ENCODE results near the gene TFPT. TPM values are rescaled to one million over a fixed set of nuclear protein-coding genes. Genes with fewer than 3 reads are reported as not detected.

The TFPT gene
- total and polyA plus RNA-seq, 10 of the 15 experiments (the other 5 are each of a cell fraction or from before 2014, with no cell fraction given), result 1.7 to 40.2 (median 25.6) TPM

- in situ Hi-C loops (cut with MboI) (no loop called here), intact Hi-C loops (cut with micrococcal nuclease; ENCODE audit: unreplicated experiment) (no loop called here)
- H2AFZ ChIP-seq (ENCODE audit: control insufficient read depth, low read depth, low read length), result no peak overlapping the region; the same call in 1 of the 2 replicates
- SMC1A ChIA-PET (ENCODE audit: uncharacterized antibody, unreplicated experiment), result interaction anchor here (1.5 kb wide), 1 partner anchor 27 kb away, joined by 4 read pairs; the partner anchor contains the start of gene MBOAT7
- no peak for DNase-seq (ENCODE audit: low read depth, low spot score)
- no peaks in the 10 kb centered on the region; the same call in 2 of the 3 replicates for H3K9me3 ChIP-seq (replicated peaks; ENCODE audit: control insufficient read depth, insufficient read depth, low read length)
- no peak for FAIRE-seq
- CTCF ChIA-PET, result no interaction called here
- H3K4me1 ChIP-seq (ENCODE audit: control insufficient read depth, insufficient read depth, low read length), result peaks cover 4% of the 10 kb centered on the region; the same call in 1 of the 2 replicates
- no peaks in the 10 kb centered on the region for H4K20me1 ChIP-seq (ENCODE audit: control insufficient read depth, insufficient read depth)
- no peaks in the 10 kb centered on the region for H3K27me3 ChIP-seq (replicated peaks in 1 of 2; ENCODE audit: control insufficient read depth in 2 of 2, insufficient read depth in 2 of 2, low read length in 1 of 2)
- RAD21 ChIA-PET (ENCODE audit: unreplicated experiment), result no interaction called here
- no peak overlapping the region for H3K4me3 ChIP-seq
- no peaks in the 10 kb centered on the region; a peak in 1 of 4 replicates for H3K36me3 ChIP-seq (ENCODE audit: control insufficient read depth in 2 of 2, insufficient read depth in 2 of 2, low read length in 1 of 2)
- ATAC-seq, result peak; percentile 18
- no TSS peak for BruUV-seq (replicated peaks)
- peaks cover 8% of the 10 kb centered on the region for H3K79me2 ChIP-seq (ENCODE audit: control insufficient read depth, insufficient read depth, low read length)
- H3K9ac ChIP-seq (ENCODE audit: control insufficient read depth, insufficient read depth, low read length), result no peak overlapping the region
- 14% methylated on average over 22 of the region's 35 CpGs for WGBS (ENCODE audit: insufficient coverage, insufficient replicate concordance, low lambda C conversion rate, missing lambda C conversion rate)
- TF ChIP-seq PAX5 (IDR thresholded peaks at IDR 0.05; ENCODE audit: borderline replicate concordance, low read depth, low read length) (no peak), NKRF (conservative IDR thresholded peaks at IDR 0.05) (0 out of 2 replicates have a peak, but pooled peaks have one; percentile 32), ZZZ3 (IDR thresholded peaks at IDR 0.05; ENCODE audit: control insufficient read depth, insufficient read length, low read depth) (no peak)
- H3K27ac ChIP-seq (ENCODE audit: control insufficient read depth, insufficient read depth), result no peak overlapping the region
- POLR2A ChIA-PET, result no interaction called here
- peak overlapping the region; percentile 1; the same call in 1 of the 2 replicates for H3K4me2 ChIP-seq (ENCODE audit: control insufficient read depth, insufficient read depth)
Observed at GRCh38 chr19:54162241-54162805, 46.9 kb upstream of the TFPT start.

Measured in GM12878 (cell line).